GM19468 (cell line): Measurements from ENCODE around the gene SMYD5.
"Not testable (repeated sequence)": the region's sequence is repeated elsewhere in the genome, so short reads cannot be mapped to it uniquely, and the experiment has no call there.

ENCODE experiments used
- ATAC-seq: cut with Tn5 transposase; IDR thresholded peaks from one replicate; pipeline ENCODE4 v1.9.1; 2021; ENCODE audit warnings: mild to moderate bottlenecking, moderate library complexity, moderate number of reproducible peaks; ENCODE audit not compliant: unreplicated experiment; ENCODE audit errors: extremely low read depth

The SMYD5 gene

GRCh38 chr2:73257425-73258125 lies 43.5 kb downstream of the SMYD5 start:
- ATAC-seq, result no peak

- no peak for ATAC-seq
These were observed 44.3 kb downstream of the SMYD5 start for GRCh38 chr2:73258186-73258912.

- ATAC-seq, result no peak
These were observed 44.8 kb downstream of the SMYD5 start for GRCh38 chr2:73258913-73259215.

- no peak for ATAC-seq
These were observed 45.2 kb downstream of the SMYD5 start for GRCh38 chr2:73259276-73259675.

GRCh38 chr2:73259704-73260337 lies 45.8 kb downstream of the SMYD5 start:
- no peak for ATAC-seq

GRCh38 chr2:73260338-73260984 lies 46.4 kb downstream of the SMYD5 start:
- ATAC-seq, result no peak

- ATAC-seq, result no peak
These were observed 48.1 kb downstream of the SMYD5 start for GRCh38 chr2:73262108-73262651.

GRCh38 chr2:73262691-73263429 lies 48.8 kb downstream of the SMYD5 start:
- ATAC-seq, result not testable (repeated sequence)

- no peak for ATAC-seq
These were observed 49.7 kb downstream of the SMYD5 start for GRCh38 chr2:73263540-73264331.

GRCh38 chr2:73264332-73264606 lies 50.2 kb downstream of the SMYD5 start:
- no peak for ATAC-seq

GRCh38 chr2:73264783-73265182 lies 50.7 kb downstream of the SMYD5 start:
- ATAC-seq, result no peak

- ATAC-seq, result no peak
These were observed 51.4 kb downstream of the SMYD5 start for GRCh38 chr2:73265298-73266060.

- no peak for ATAC-seq
These were observed 52.2 kb downstream of the SMYD5 start for GRCh38 chr2:73266061-73266901.

GRCh38 chr2:73267008-73267407 lies 53.0 kb downstream of the SMYD5 start:
- no peak for ATAC-seq

GRCh38 chr2:73268366-73268829 lies 54.4 kb downstream of the SMYD5 start:
- ATAC-seq, result no peak

- no peak for ATAC-seq
These were observed 55.0 kb downstream of the SMYD5 start for GRCh38 chr2:73268830-73269685.
